ENCODE measurements around the gene PRDM16. TPM values are rescaled to one million over a fixed set of nuclear protein-coding genes. Genes with fewer than 3 reads are reported as not detected.

PRDM16 gene
- total RNA-seq, 1 experiment from 2014 or later = not detected

GRCh38 chr1:3469849-3470649, 401.0 kb downstream of the PRDM16 start:
- no peak for DNase-seq (ENCODE audit: low spot score)

GRCh38 chr1:3470650-3471355, 401.8 kb downstream of the PRDM16 start:
- DNase-seq (ENCODE audit: low spot score) = no peak

- DNase-seq (ENCODE audit: low spot score) = peak; percentile 77
Measured at GRCh38 chr1:3471356-3472087, 402.5 kb downstream of the PRDM16 start.

GRCh38 chr1:3472088-3472850, 403.3 kb downstream of the PRDM16 start:
- no peak for DNase-seq (ENCODE audit: low spot score)

- no peak for DNase-seq (ENCODE audit: low spot score)
Measured at GRCh38 chr1:3472906-3473305, 403.9 kb downstream of the PRDM16 start.

- DNase-seq (ENCODE audit: low spot score) = no peak
Measured at GRCh38 chr1:3473381-3473844, 404.4 kb downstream of the PRDM16 start.

- DNase-seq (ENCODE audit: low spot score) = no peak
Measured at GRCh38 chr1:3474016-3474415, 405.0 kb downstream of the PRDM16 start.

GRCh38 chr1:3474421-3474820, 405.4 kb downstream of the PRDM16 start:
- no peak for DNase-seq (ENCODE audit: low spot score)

GRCh38 chr1:3475839-3476573, 407.0 kb downstream of the PRDM16 start:
- no peak for DNase-seq (ENCODE audit: low spot score)

- no peak for DNase-seq (ENCODE audit: low spot score)
Measured at GRCh38 chr1:3476666-3477065, 407.7 kb downstream of the PRDM16 start.

GRCh38 chr1:3477241-3477995, 408.4 kb downstream of the PRDM16 start:
- no peak for DNase-seq (ENCODE audit: low spot score)

GRCh38 chr1:3478187-3478586, 409.2 kb downstream of the PRDM16 start:
- DNase-seq (ENCODE audit: low spot score) = no peak

- DNase-seq (ENCODE audit: low spot score) = no peak
Measured at GRCh38 chr1:3479511-3480368, 410.7 kb downstream of the PRDM16 start.

- DNase-seq (ENCODE audit: low spot score) = peak; percentile 32
Measured at GRCh38 chr1:3480369-3480719, 411.3 kb downstream of the PRDM16 start.

GRCh38 chr1:3481046-3481445, 412.0 kb downstream of the PRDM16 start:
- no peak for DNase-seq (ENCODE audit: low spot score)

GRCh38 chr1:3481836-3482375, 412.9 kb downstream of the PRDM16 start:
- peak; percentile 26 for DNase-seq (ENCODE audit: low spot score)

GRCh38 chr1:3482378-3482849, 413.4 kb downstream of the PRDM16 start:
- peak; percentile 72 for DNase-seq (ENCODE audit: low spot score)

- no peak for DNase-seq (ENCODE audit: low spot score)
Measured at GRCh38 chr1:3483380-3483779, 414.4 kb downstream of the PRDM16 start.

Data from HT-29 (cell line).